Right ventricle myocardium inferior (tissue), 1 donor: Measurements from ENCODE around the gene WDR77. TPM values are rescaled to one million over a fixed set of nuclear protein-coding genes. Genes with fewer than 3 reads are reported as not detected.

Experiments used
- ATAC-seq: fragments of 200-7000 bp; cut with Tn5 transposase; one replicate; pipeline ENCODE4 v1.9.1; 2020; ENCODE audit warnings: mild to moderate bottlenecking, moderate library complexity
- DNase-seq: peaks from one replicate; pipeline ENCODE4 v3.0.0; 2021; ENCODE audit errors: missing footprints
- intact Hi-C: fragments of 100-400 bp; cut with DNase I; formaldehyde crosslinking; loops from one replicate; pipeline ENCODE4 v1.11.0; 2022
- long read RNA-seq: library from polyadenylated mRNA; unstranded; transcript quantifications from one replicate; pipeline ENCODE4 v2.0.0, GENCODE V29; 2021
- total RNA-seq: library from RNA; stranded (reverse); fragmentation: NEBNext Ultra II Directional; extraction: Animal tissue kit (Norgen Biotek cat#: 25700); gene quantifications from one replicate; pipeline ENCODE4 v1.2.1, GENCODE V29; 2021
- donor health status: DM: no; HTN: yes; CAD: no; lungs with severe emphysema.

WDR77 gene
- 27.5 TPM for total RNA-seq
- long read RNA-seq, transcript WDR77-201 (10 exons, 2,576 nt) = major isoform, 37 of 40 reads
- long read RNA-seq, partial matches to known transcripts = 1 of 40 reads
- long read RNA-seq, other reads (novel, unspliced or antisense) = 2 of 40 reads

DNA sequence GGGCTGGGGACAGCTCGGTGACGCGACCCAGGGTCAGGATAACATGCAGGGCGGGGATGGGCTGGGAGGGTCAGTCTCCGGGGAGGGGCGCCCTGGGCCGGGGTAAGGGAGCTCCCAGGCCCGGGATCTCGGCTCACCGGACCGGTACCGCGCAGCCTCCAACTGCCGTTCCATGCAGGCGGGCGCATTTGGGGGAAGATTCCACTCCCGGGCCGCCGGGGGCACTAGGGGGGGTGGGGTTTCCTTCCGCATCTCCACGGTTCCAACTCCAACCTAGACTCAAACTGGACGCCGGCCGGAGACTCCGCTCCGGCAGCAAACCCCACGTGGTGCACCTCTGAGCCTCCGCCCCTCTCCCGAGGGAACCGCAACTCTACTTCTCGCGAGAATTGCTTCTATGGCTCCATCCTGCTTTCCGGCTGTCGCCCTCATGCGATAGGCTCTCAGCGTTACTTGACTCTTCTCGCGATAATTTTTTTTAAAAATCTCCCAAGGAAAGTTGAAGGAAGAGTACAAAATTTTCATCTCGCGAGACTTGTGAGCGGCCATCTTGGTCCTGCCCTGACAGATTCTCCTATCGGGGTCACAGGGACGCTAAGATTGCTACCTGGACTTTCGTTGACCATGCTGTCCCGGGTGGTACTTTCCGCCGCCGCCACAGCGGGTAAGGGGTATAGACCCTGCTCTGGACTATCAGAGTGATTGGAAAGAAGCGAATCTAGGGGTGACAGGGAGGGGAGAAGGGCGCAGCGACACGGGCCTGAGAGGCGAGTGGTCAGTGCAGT is at the start of gene WDR77, which contains the start of gene ATP5PB:
WDR77 (minus strand) TSS at position 339 of the 785 bp plus-strand sequence; CDS start at position 252, 87 bp downstream.
ATP5PB (plus strand) TSS at position 547 of the 785 bp plus-strand sequence; CDS start at position 625, 78 bp downstream.
- intact Hi-C loops = no loop called here
- ATAC-seq = peak; percentile 95
- DNase-seq = peak; percentile 95

DNA sequence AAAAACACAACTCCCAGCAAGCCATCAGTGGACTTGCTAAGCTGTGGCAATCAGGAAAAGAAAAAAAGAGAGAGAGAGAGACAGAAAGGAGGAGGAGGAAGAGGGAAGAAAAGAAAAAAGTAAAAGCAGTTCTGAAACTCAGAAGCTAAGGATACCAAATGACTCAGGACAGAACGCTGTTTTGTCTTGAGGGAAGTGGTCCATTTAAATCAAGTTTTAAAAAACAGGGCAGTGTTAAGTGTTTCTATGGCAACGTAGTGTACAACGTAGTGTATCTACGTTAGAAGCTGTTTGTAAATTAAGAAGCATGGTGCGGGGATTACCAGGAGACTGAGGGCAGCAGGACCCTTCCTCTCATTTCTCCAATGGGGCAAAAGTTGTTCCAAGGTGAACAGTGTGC is 48.5 kb upstream of the WDR77 start:
- intact Hi-C loops = no loop called here
- no peak for DNase-seq
- ATAC-seq = no peak

DNA sequence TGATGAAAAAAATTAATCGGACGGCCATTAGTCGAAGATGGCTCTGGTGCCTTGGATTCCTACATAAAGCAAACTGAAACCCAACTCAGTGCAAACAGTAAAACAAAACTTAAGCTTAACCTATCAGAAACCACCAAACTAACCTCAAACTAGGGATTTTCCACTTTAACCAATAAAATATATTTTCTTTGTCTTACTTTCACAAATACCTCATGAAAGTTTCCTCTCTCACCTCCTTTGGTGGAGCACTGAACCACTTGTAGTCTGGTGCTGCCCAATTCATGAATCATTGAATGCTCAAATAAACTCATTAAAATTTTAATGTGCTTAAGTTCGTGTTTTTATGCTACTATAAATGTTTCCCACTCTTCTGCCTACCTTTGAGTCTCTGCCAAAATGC is 47.3 kb upstream of the WDR77 start:
- DNase-seq = no peak
- no peak for ATAC-seq
- intact Hi-C loops = no loop called here

DNA sequence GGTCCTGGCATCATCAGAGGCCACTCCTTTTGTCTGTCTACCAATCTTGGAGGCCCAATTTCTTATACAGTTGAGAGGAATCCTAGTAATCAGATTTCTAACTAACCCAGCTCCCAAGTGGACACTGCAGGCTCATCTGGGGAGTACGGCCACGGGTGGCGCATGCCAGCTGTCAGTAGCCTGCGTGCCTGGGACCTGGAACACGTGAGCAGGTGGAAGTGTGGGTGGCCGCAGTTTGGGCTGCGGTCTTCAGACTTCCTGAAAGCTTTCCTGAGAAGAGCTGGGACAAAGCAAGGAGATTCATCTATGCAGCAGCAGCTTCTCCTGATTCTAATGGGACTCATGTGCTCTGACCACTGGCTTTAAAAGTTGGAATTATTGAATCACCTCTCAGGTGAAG is 42.0 kb upstream of the WDR77 start:
- intact Hi-C loops = no loop called here
- DNase-seq (no peak), ATAC-seq (no peak)

DNA sequence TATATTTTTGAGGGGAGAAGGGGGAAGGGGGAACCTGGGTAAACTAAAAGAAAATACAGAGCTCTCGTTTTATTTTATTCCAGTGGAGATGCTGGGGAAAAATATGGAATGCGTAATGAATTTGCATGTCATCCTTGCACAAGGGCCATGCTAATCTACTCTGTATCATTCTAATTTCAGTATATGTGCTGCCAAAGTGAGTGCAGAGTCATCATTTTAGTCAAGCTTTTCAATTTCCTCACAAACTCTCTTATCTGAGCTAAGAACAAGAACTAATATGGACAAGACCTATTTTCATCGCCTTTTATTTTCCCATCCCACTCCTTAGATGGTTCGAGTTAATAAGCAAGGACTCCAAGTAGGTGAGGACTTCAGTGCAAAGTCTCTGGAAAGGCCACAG is 41.2 kb upstream of the WDR77 start:
- DNase-seq (no peak), ATAC-seq (no peak)
- intact Hi-C loops = no loop called here

DNA sequence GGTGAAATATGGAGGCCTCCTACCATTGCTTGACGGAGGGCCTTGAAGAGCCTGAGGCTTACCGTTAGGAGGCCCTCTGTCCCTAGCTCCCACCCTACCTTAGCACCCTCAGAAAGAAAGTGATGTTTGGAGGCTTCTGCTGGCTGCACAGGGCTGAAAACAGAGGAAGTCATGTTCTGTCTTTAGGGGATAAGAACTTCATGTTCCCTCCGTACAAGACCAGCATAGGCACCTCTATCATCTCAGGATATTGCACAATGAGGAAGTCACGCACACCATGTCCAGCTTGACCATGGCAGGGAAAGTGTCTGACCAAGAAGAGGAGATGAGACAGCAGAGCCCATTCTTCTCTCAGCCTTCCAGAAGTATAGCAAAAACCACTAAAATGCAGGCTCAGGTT is 40.5 kb upstream of the WDR77 start:
- no peak for DNase-seq
- intact Hi-C loops = no loop called here
- peak; percentile 82 for ATAC-seq

DNA sequence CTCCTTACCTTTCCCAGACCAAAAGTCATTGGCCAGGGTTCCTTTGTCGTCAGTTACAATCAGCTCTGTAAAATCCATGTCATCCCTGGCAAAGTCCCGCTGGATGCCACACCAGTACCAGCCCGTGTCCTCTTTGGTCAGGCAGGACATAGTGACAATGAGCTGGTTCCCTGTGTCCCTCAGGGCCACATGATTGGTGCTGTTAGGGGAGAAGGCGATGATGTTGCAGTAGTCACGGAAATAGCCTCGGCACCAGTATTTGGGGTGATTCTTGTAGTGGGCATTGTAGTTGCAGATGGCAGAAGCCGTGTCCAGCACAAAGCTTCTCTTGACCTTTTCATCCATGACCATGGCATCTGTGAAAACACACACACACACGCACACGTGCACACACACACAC is 39.6 kb upstream of the WDR77 start:
- intact Hi-C loops = no loop called here
- ATAC-seq = no peak
- DNase-seq = no peak

DNA sequence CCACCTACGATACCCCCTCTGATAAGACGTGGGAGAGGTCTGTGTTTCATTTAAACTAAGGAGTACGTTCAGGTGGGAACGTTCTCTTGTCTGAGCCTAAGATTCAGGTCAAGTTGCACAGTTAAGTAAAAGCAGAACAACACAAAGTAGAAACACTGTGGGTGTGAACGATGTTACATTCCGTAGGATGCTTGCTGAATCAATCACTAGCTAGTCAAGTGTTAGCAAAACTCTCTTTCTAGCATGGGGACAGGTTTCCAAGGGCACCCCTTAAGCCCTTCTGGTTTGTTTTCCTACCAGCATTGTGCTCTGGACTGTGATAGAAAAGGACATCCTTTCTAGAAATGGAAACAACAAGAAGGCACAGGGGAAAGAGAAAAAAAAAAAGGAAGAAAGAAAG is 38.1 kb upstream of the WDR77 start:
- no peak for DNase-seq
- no peak for ATAC-seq
- intact Hi-C loops = no loop called here

DNA sequence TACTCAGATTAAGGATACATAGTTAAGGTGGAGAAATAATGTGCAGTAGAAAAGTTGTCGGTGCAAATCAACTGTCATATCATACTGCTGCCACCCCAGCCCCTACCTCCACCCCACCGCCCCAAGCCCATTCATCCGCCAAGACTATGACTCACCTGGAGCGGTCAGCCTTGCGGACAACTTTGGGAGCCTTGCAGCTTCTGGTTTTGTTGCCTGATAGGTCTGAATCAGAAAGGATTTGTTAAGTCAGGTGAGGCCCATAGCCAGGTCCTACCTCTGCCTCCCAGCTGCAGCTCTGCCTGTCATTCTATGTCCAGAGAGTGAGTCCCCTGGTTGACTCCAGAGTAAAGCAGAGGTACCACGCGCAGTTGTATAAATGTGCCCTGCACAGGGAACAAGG is 37.4 kb upstream of the WDR77 start:
- ATAC-seq = no peak
- no peak for DNase-seq
- intact Hi-C loops = no loop called here

DNA sequence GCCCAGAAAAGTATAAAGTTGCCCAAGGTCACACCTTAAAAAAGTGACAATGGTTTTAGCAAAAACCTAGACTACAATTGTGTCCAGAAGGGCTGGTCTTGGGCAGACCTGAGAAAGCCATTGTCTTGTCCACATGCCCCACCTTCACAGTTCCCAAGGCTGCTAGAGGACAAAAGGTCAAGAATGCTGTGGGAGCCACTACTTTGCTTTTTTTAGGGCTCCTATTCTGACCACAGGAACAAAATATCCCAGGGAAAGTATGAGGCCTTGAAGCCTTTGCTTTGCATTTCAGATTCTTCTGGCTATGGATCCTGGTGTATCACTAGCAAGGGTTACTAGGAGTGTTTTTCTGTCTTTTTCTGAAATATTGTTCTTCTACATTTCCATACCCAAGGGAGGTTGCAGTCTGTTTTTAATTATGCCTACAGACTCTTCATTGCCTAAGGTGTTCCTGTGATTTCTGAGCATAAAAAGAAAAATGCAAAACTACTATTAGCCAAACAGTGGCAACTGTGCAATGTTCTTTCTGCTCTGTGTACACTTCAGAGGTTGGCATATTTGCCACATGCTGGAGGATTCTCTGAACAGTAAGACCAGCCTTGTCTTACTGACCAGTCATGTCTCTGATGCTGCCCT is 35.5 kb upstream of the WDR77 start:
- no peak for ATAC-seq
- DNase-seq = no peak
- intact Hi-C loops = loop anchor here (5.0 kb wide), 1 partner anchor 263 kb away; no protein-coding TSS in a partner anchor

DNA sequence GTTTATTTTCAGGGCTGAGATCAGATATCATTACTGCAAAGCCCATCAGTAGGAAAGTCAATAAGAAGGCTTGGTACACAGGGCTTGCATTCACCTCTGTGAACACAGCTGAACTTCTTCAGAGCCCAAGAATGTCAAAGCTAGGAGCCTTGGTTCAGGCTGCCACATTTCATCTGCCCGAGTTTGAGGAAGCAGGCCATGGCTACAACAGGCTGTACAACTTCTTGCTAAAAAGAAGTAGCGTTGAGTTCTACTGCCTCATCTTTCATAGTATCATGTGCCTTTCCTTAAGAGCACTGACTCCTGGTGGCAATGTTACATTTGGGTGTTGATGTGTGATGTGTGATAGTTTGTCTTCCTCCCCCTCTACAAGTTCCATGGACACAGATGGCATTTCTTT is 34.8 kb upstream of the WDR77 start:
- ATAC-seq (no peak), DNase-seq (no peak)
- intact Hi-C loops = loop anchor here (5.0 kb wide), 1 partner anchor 263 kb away; no protein-coding TSS in a partner anchor

DNA sequence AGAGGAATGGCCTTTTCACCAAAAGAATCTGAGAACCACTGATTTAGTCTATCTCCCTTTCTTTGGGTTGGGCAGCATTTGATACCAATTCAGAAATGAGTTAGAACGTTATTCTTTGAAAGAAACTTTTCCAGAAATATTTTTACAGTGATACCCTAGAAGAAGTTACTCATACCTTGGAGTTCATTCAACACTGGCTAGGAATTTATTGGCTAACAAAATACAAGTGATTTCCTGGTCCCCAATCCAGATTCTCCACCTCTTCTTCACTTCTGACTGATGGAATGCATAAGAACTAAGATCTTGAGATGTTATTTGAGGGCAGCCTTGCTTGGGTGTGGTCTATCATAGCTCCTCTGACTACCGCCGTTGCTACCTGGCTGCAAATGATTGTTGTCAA is 34.1 kb upstream of the WDR77 start:
- intact Hi-C loops = loop anchor here (5.0 kb wide), 1 partner anchor 264 kb away; no protein-coding TSS in a partner anchor
- DNase-seq (no peak), ATAC-seq (no peak)

DNA sequence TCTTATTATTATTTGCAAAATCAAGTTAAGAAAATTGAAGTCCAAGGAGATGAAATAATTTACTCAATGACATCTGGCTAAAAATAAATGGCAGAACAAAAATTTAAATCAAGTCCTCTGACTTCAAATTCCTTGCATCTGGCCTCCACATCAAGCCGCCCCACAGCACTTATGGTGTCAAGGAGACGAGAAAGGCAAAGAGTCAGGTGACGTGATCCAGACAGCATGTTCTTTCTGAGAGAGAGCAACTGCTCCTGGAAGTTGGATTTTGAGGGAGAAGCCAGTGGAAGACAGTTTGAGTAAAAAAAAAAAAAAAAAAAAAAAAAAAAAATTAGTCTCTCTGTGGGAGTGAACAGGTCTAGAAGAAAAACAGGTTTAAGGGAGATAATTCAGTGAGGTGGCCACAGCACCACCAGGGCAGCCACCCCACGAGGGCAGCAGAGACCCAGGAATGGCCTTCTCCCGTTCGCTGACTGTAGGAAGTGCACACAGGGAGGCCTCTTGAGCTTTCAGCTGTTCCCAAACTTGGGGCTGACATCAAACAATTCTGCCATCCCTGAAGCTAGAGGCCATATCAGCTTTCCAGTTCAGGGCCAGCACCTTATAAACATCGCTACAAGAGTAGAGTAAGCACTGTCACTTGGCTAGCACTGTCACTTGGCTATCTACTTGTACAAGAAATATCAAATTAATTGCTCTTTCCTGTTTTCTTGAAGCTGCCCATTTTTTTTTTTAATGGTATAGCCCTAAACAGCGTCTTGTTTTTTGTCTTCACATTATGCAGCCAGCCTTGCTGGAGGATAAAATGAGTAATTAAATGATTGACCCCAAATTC is 32.5 kb upstream of the WDR77 start:
- intact Hi-C loops = loop anchor here (2.0 to 5.0 kb wide), 2 partner anchors 266 to 287 kb away; no protein-coding TSS in a partner anchor
- DNase-seq (peak; percentile 90), ATAC-seq (peak; percentile 97)

DNA sequence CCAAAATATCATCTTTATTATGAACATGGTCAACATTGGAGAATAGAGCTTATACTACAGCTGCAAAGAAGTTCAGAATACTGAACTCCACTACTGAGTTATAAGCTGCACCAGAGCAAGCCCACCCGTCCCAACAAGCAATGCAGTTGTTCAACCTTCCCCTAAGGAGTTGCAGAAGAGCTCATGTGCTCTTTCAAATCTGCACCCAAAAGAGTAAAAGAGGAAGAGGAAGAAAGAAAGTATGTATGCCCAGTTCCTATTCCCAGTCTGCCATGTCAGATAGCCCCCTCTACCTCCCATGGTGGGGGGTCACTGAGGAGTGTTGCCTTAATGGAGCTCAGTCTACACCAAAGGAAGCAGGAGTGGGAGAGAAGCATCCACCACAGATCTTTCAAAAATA is 31.6 kb upstream of the WDR77 start:
- DNase-seq (no peak), ATAC-seq (no peak)
- intact Hi-C loops = loop anchor here (2.0 to 5.0 kb wide), 2 partner anchors 267 to 288 kb away; no protein-coding TSS in a partner anchor

DNA sequence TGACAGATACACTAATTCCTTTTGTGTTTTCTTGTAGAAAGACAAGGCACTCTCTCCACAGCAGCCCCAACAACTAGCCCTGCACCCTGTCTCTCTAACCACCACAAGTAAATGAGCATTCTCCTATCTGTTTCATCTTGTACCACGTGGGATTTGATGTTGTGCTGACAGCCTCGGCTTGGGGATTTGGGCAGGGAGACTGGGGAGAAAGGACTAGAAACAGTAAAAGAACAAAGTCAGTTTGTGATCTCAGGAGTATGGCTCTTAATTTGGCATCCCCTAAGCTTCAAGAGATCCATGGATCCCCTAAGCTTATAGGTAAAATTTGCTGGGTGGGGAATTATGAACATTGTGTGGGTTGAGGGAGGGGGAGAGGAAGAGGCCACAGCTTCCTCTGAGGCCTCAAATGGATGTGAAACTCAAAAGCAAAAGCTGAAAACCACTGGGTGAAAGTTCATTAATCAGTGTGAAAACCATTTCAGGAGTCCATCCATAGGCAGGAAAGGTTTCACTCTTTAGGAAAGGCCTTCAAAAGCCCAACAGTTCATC is 27.8 kb upstream of the WDR77 start:
- intact Hi-C loops = no loop called here
- DNase-seq = no peak
- ATAC-seq = no peak

DNA sequence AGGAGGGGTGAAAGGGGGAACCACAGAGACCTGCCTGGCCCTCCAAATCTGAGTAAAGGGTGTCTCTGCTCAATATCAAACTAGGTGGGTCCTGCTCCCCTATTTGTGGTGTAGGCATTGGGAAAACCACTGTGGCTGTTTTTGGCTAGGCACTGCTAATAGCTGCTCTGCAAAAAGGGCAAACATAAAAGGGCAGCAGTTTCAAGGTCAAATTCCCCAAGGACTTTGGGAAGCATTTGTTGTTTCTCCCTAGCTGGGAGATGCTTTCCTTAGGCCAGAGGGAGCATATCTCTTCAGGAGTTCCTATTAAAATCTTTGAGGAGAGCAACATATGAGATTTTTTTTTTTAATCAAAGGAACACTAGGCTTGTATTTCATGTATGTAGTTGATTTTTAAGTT is 27.2 kb upstream of the WDR77 start:
- intact Hi-C loops = no loop called here
- DNase-seq (no peak), ATAC-seq (no peak)

DNA sequence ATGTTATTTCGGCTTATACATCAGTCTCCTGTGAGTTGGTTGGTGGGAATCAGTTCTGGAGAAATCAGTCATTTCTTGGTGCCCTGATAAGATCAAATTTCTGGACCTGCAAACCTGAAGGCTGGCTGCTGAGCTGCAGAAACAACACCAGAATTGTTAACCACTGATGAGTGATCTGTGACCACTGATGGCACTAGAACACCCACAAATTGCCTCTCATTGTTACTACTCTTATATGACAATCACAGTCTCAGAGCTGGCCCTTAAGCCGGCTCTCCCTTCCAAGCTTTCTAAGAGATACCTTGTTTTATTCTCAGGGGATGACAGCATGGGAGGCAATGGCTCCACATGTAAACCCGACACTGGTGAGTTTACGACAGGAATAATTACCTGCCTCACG is 26.6 kb upstream of the WDR77 start:
- intact Hi-C loops = no loop called here
- DNase-seq = no peak
- ATAC-seq = no peak

DNA sequence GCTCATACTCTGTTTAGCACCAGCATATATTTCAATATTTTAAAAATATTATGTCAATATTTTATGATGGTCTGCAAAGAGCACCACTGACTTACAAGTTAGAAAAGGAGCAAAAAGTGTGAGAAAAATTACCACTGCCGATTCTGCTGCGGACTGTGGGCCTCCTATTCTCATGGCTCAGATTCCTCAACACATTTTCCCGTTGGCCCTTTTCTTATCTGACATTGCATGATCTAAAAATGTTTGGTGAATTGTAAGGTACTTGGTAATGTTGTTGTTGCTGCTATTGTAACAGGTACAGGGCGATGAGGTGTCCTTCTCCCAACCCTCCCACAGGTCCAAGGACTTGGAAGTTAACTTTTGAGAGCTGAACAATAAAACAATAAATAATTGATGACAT is 25.5 kb upstream of the WDR77 start:
- no peak for ATAC-seq
- intact Hi-C loops = no loop called here
- DNase-seq = no peak

DNA sequence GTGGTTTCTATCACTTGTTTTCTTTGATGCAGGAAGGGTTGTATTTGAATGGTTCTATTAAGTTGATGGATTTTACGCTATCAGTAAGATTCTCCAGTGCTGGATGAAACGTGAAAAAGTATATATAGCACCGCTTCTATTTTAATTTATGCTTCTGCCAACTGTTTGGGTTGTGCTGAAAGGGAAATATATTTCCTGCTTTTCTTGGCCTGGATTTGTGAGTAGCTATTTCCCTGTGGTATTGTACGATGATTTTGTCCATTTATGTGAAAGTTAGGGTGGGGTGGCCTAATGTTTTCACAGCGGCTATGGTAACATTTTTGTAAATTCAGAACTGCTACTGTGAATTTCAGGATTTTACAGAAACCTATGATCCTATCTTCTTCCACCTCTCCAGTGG is 25.1 kb upstream of the WDR77 start:
- intact Hi-C loops = no loop called here
- DNase-seq (no peak), ATAC-seq (peak; percentile 9)
